ENCODE results near the gene SVEP1.

- TF ChIP-seq CTCF (IDR thresholded peaks at IDR 0.05) = no peak
- TF ChIP-seq ZFX (IDR thresholded peaks at IDR 0.05; ENCODE audit: borderline replicate concordance) = no peak
Measured at GRCh38 chr9:110320651-110321445, 258.7 kb downstream of the SVEP1 start.

Data from 22Rv1 (cell line).